ENCODE data around the gene RCCD1.

GRCh38 chr15:90974216-90974615 lies 19.5 kb downstream of the RCCD1 start:
- TF ChIP-seq CTCF (IDR thresholded peaks at IDR 0.05) (no peak), EZH2 (IDR thresholded peaks at IDR 0.05; ENCODE audit: borderline replicate concordance, insufficient read depth, low read depth, low read length, poor library complexity, severe bottlenecking) (no peak)
